Iris pigment epithelial cell (primary cell): ENCODE results near the gene SLC7A9.
"Not testable (repeated sequence)": the region's sequence is repeated elsewhere in the genome, so short reads cannot be mapped to it uniquely, and the experiment has no call there.

Experiments
- DNase-seq: peaks from one replicate; pipeline ENCODE4 v3.0.0-alpha.2; 2011; ENCODE audit warnings: low read depth

Gene SLC7A9

GRCh38 chr19:32798201-32798600, 71.4 kb downstream of the SLC7A9 start:
- no peak for DNase-seq

DNA sequence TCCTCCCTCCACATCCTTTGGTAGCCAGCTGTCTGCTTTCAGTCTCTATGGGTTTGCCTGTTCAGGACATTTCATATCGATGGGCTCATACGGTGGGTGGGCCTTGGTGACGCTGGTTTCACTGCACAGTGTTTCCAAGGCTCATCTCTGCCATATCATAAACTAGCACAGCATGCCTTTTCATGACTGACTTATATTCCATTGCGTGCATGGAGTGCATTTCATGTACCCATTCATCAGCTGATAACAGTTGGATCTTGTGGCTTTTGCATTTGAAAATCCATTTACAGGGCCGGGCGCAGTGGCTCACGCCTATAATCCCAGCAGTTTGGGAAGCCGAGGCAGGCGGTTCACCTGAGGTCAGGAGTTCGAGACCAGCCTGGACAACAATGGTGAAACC, 80.1 kb downstream of the SLC7A9 start:
- DNase-seq: no peak

- not testable (repeated sequence) for DNase-seq
Measured at GRCh38 chr19:32787895-32788294, 81.7 kb downstream of the SLC7A9 start.

- DNase-seq: not testable (repeated sequence)
Measured at GRCh38 chr19:32787161-32787813, 82.3 kb downstream of the SLC7A9 start.

GRCh38 chr19:32782089-32782488, 87.5 kb downstream of the SLC7A9 start:
- DNase-seq: not testable (repeated sequence)

DNA sequence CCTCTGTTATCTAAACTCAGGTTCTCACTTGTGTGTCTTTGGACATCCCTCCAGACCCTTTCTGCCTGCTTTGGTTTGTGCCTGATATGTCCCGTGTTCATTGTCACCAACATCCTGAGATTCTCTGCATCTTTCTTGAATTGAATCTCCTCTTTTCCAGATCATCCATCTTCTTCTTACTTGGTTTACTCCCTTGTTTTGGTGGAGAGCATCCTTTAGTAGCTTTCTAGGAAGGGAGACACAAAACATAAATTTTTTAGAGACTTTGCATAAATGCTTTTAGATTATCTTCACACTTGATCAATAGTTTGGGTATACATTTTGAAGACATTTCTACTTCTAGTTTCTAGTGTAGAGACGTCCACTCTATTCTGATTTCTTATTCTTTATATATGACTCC, 88.3 kb downstream of the SLC7A9 start:
- DNase-seq: no peak
